HUES64 (cell line): ENCODE data around the gene ONECUT3.
A peak's percentile ranks its signal among the peaks of the same experiment; 100 is the strongest.

Experiments
- H3K27ac ChIP-seq: 2 replicates; pipeline ENCODE4 v1.7.0; 2013; ENCODE audit warnings: low read depth, low read length, inconsistent platforms
- H3K27me3 ChIP-seq: 2 replicates; pipeline ENCODE4 v1.6.1; 2013; ENCODE audit warnings: mild to moderate bottlenecking, low read length; ENCODE audit not compliant: insufficient read depth
- H3K36me3 ChIP-seq: 2 replicates; pipeline ENCODE4 v1.6.1; 2013; ENCODE audit warnings: mild to moderate bottlenecking, low read length; ENCODE audit not compliant: insufficient read depth
- H3K4me1 ChIP-seq: 2 replicates; pipeline ENCODE4 v1.6.1; 2013; ENCODE audit warnings: mild to moderate bottlenecking, low read length, moderate library complexity; ENCODE audit not compliant: insufficient read depth
- H3K4me3 ChIP-seq: 2 replicates; pipeline ENCODE4 v1.5.1; 2013; ENCODE audit warnings: mild to moderate bottlenecking, low read length, moderate library complexity
- H3K9ac ChIP-seq: 2 replicates; pipeline ENCODE4 v1.6.1; 2013; ENCODE audit warnings: mild to moderate bottlenecking, low read depth, low read length
- H3K9me3 ChIP-seq: 2 replicates; pipeline ENCODE4 v1.6.1; 2013; ENCODE audit warnings: low read depth, low read length; ENCODE audit not compliant: insufficient read depth
- WGBS: fragments of 150-250, 120-280 bp; methylation state at CpG from one replicate; pipeline ENCODE4 v1.1.7; 2013; ENCODE audit warnings: missing lambda C conversion rate; 5-methylcytosine and 5-hydroxymethylcytosine counted together

The ONECUT3 gene

DNA sequence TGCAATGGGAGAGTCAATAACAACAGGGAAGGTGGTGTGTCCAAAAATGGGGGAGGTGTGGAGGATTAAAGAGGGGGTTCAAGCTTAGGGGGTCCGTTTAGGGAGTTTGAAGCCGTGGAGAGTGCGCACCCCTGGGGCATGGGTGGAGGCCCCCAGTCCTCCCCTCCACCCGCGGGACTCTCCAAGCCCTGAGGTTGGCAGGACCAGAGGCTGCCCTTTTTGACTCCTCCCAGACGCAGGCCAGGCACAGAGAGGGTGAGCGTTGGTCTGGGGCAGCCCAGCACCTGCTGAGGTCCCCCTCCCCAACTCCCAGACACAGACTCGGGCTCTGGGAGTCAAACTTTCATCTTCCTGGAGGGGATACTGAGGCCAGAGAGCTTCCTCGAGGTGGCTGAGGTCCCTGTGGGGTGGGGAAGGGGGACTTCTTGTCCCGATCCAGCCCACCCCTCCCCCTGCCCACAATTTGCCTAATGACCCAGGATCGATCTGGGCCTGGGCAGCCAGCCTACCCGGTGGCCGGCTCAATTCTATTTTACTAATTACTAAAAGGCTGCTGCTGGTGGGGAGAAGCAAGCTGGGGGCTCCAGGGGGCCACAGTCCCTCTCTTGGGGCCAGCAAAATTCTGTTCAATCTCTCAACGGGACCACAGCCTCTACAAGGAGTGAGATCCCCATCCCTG lies 2.8 kb upstream of the ONECUT3 start:
- WGBS, result 14% methylated on average over 12 of the region's 14 CpGs
- Histone ChIP-seq H3K9me3 (no peaks in the 10 kb centered on the region), H3K9ac (no peak overlapping the region), H3K36me3 (no peaks in the 10 kb centered on the region), H3K4me3 (no peak overlapping the region), H3K27ac (no peak overlapping the region), H3K4me1 (peaks cover 11% of the 10 kb centered on the region; the same call in 1 of the 2 replicates), H3K27me3 (peaks cover 93% of the 10 kb centered on the region)

DNA sequence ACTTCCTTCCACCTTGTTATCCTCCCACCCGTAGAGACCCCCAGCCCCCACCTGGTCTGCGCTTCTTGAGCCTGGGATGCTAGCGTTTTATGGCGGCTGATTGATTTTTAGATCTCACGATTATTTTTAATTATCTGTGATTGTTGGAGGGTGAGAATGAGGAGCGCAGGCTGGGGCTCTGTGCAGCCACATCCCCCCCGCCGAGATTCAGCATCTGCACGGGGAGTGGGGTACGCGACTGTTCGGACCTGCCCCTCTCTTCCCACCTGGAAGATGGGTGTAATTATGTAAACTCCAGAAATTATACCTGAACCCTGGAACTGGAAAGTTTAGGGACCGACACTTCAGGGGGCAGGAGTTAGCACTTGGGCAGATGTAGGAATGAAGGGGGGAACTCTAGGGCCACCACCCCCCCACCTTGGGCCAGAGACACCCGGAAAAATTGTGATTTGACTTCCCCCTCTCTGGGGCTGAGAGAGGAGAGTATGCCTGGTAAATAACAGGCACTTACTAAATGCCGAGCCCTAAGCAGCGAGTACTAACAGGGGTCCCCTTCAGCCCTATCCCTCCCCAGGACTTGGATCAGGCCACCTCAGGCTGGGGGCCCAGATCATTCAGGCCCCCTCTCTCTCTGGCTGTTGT lies 1.8 kb upstream of the ONECUT3 start:
- H3K27ac ChIP-seq, result no peak overlapping the region
- H3K4me1 ChIP-seq, result peaks cover 10% of the 10 kb centered on the region; the same call in 1 of the 2 replicates
- H3K36me3 ChIP-seq, result no peaks in the 10 kb centered on the region
- peaks cover 98% of the 10 kb centered on the region for H3K27me3 ChIP-seq
- H3K4me3 ChIP-seq, result no peak overlapping the region
- no peak overlapping the region for H3K9ac ChIP-seq
- H3K9me3 ChIP-seq, result no peaks in the 10 kb centered on the region
- 28% methylated on average over 10 of the region's 16 CpGs for whole genome bisulfite sequencing

DNA sequence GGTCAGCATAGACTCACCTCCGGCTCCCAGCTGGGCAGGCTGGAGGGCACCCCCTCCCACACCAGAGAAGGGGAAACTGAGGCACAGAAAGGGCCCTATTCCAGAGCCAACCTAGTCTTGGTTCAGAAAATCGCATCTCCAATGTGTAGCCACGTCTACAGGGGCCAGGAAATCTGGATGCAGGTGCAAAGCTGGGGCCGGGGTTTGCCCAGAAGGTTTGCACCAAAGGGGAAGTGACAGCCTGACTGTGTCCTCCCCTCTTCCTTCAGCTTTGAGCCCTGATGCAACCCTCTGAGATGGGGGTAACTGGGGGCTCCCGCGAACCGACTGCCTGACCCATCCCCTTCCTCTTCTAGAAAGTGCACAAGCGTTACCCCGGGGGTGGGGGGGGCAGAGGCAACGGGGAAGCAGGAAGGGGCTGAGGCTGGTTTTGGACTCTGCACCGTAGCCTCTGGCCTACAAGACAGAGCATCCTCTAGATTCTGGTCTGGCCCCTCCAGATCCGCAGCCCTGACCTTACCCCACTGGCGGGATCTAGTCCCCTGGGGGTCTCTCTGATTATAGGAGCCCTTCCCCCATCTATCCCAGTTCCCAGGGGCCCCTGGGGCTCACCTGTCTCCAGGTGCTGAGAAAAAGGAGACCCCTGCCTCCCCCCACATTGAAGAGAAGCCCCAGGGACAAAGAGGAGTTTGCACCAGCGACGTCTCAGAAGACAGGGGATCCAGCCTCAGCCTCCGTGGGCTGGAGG lies 1.1 kb upstream of the ONECUT3 start:
- H3K9me3 ChIP-seq, result no peaks in the 10 kb centered on the region
- H3K27me3 ChIP-seq, result peaks cover 98% of the 10 kb centered on the region
- no peaks in the 10 kb centered on the region for H3K36me3 ChIP-seq
- no peak overlapping the region for H3K27ac ChIP-seq
- no peak overlapping the region for H3K4me3 ChIP-seq
- 14% methylated on average over 11 of the region's 16 CpGs for WGBS
- H3K4me1 ChIP-seq, result peaks cover 5% of the 10 kb centered on the region; the same call in 1 of the 2 replicates
- no peak overlapping the region for H3K9ac ChIP-seq

DNA sequence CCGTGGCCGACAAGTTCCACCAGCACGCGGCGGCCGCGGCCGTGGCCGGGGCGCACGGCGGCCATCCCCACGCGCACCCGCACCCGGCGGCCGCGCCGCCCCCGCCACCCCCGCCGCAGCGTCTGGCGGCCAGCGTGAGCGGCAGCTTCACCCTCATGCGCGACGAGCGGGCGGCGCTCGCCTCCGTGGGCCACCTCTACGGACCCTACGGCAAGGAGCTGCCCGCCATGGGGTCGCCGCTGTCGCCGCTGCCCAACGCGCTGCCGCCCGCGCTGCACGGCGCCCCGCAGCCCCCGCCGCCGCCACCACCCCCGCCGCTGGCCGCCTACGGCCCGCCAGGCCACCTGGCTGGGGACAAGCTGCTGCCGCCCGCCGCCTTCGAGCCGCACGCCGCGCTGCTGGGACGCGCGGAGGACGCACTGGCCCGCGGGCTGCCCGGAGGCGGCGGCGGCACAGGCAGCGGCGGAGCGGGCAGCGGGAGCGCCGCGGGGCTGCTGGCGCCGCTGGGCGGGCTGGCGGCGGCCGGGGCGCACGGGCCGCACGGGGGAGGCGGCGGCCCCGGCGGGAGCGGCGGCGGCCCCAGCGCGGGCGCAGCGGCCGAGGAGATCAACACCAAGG lies 821 bp downstream of the ONECUT3 start:
- 3% methylated on average over 105 of the region's 105 CpGs for WGBS
- Histone ChIP-seq H3K4me1 (no peaks in the 10 kb centered on the region), H3K27ac (no peak overlapping the region), H3K9me3 (no peaks in the 10 kb centered on the region), H3K36me3 (no peaks in the 10 kb centered on the region), H3K9ac (no peak overlapping the region), H3K4me3 (no peak overlapping the region), H3K27me3 (peaks cover 98% of the 10 kb centered on the region)

DNA sequence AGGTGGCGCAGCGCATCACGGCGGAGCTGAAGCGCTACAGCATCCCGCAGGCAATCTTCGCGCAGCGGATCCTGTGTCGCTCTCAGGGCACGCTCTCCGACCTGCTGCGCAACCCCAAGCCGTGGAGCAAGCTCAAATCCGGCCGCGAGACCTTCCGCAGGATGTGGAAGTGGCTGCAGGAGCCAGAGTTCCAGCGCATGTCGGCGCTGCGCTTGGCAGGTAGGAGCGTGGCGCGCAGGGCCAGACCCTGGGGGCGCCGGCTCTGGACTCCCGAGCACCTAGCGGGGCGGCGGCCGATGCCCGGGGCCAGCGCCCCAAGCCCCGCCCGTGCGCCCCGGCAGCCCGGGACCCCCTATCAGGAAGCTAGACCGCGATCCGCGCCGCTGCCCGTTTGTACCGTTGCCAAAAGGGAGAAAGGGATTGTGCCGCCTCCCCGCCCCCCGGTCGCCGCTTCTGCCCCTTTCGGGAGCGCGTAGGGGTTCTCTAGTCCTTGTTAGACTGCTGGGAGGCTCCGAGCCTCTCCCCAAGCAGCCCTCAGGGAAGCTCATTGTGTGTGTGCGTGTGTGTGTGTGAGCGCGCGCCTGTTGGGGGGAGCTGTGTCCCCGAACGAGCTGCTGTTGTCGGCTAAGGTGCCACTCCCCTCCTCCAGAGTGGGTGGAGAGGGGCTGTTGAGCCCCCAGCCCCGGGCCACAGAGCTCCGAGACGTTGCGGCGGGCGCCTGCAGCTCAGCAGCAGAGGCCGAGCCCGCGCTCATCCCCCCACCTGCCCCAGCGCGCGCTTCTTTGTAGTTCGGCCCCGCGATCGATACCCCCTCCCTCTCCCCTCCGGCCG lies 1.5 kb downstream of the ONECUT3 start:
- no peak overlapping the region for H3K9ac ChIP-seq
- WGBS, result 2% methylated on average over 80 of the region's 80 CpGs
- H3K27me3 ChIP-seq, result peaks cover 98% of the 10 kb centered on the region
- no peaks in the 10 kb centered on the region for H3K36me3 ChIP-seq
- no peaks in the 10 kb centered on the region for H3K9me3 ChIP-seq
- H3K4me1 ChIP-seq, result no peaks in the 10 kb centered on the region
- H3K27ac ChIP-seq, result no peak overlapping the region
- H3K4me3 ChIP-seq, result peak overlapping the region; percentile 29; the same call in 1 of the 2 replicates

DNA sequence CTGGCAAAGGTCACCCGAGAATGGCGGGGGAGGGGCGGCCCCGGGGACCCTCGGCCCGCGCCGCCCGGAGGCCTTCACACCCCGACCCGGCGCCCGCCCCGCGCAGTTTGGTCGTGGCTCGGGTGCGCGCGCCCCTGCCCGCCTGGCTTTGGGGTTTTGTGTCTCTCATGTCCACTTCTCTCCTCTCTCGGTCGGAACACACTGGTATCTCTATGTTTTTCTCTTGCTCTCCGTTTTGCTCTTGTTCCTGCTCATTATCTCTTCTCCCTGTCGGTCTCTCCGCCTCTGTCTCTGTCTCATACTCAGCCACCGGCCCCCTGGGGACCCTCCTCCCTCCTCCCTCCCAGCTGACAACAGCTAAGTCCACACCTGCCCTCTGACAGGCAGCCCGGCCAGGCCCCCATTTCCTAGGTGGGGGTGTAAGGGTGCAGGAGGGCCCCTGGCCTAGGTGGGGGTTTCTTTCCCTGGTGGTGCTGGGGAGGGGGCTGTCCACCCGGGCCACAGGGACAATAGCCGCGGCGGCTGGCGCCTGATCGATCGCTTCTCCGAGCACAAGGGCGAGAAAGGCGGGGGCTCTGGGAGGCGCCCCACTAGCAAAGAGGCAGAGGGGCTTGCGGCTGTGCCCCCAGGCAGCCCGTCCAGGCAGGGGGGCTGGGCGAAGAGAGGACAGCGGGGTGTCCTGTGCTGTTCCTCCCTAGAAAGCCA lies 2.3 kb downstream of the ONECUT3 start:
- H3K27me3 ChIP-seq, result peaks cover 98% of the 10 kb centered on the region
- no peak overlapping the region for H3K27ac ChIP-seq
- no peaks in the 10 kb centered on the region for H3K9me3 ChIP-seq
- 2% methylated on average over 43 of the region's 43 CpGs for WGBS
- H3K4me3 ChIP-seq, result peak overlapping the region; percentile 29; the same call in 1 of the 2 replicates
- no peaks in the 10 kb centered on the region for H3K4me1 ChIP-seq
- H3K9ac ChIP-seq, result no peak overlapping the region
- no peaks in the 10 kb centered on the region for H3K36me3 ChIP-seq

DNA sequence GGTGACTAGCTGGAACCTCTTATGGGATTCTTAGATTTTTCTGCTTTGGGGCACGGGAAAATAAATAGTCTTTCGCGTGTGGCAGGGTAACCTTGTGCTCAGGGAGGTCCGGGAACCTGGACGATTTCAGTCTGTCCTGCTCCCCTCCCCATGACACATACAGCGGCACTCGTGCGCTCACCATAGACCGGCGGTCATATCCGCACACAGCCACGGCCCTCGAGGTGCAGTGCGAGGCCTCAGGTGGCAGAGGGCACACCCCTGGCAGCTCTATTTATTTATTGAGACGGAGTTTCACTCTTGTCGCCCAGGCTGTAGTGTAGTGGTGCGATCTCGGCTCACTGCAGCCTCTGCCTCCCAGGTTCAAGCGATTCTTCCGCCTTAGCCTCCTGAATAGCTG lies 3.0 kb downstream of the ONECUT3 start:
- H3K27me3 ChIP-seq, result peaks cover 98% of the 10 kb centered on the region

DNA sequence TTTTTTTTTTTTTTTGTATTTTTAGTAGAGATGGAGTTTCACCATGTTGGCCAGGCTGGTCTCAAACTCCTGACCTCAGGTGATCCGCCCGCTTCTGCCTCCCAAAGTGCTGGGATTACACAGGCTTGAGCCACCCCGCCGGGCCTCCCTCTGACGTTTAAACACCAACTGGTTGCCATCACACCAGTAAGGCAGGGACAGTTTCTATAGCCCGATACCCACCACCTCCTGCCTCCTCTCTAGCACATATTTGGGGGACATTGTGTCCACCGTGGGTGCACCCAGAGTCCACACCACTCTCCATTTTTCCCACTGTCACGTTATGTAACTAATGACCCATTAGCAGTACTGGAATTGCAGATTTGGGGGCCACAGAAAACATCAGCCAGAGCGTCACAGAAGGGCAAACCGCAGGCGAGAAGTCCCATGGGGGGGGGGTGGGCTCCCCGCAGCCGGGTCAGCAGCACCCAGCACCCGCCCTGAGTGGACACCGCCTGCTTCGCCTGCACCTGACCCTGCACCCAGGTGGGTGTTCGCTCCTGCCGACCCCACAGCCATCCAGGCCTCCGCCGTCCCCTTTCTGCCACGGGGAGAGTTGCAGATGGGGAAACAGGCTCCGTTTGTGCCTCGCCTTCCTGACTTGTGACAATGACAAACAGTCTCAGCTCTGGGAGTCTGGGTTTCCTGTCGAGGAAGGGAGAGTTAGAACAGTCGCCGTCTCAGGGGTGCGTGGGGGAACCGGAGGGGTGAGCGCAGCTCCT lies 3.6 kb downstream of the ONECUT3 start:
- 10% methylated on average over 29 of the region's 29 CpGs for WGBS
- no peak overlapping the region for H3K27ac ChIP-seq
- no peaks in the 10 kb centered on the region for H3K36me3 ChIP-seq
- H3K4me1 ChIP-seq, result no peaks in the 10 kb centered on the region
- H3K9ac ChIP-seq, result no peak overlapping the region
- no peak overlapping the region for H3K4me3 ChIP-seq
- peaks cover 98% of the 10 kb centered on the region for H3K27me3 ChIP-seq
- H3K9me3 ChIP-seq, result no peaks in the 10 kb centered on the region

More for the DNA sequence above, 3.0 kb downstream of the ONECUT3 start:
- H3K9ac ChIP-seq, result no peak overlapping the region
- H3K27ac ChIP-seq, result no peak overlapping the region
- no peaks in the 10 kb centered on the region for H3K4me1 ChIP-seq
- H3K36me3 ChIP-seq, result no peaks in the 10 kb centered on the region
- H3K4me3 ChIP-seq, result no peak overlapping the region
- no peaks in the 10 kb centered on the region for H3K9me3 ChIP-seq
- 10% methylated on average over 20 of the region's 20 CpGs for WGBS

DNA sequence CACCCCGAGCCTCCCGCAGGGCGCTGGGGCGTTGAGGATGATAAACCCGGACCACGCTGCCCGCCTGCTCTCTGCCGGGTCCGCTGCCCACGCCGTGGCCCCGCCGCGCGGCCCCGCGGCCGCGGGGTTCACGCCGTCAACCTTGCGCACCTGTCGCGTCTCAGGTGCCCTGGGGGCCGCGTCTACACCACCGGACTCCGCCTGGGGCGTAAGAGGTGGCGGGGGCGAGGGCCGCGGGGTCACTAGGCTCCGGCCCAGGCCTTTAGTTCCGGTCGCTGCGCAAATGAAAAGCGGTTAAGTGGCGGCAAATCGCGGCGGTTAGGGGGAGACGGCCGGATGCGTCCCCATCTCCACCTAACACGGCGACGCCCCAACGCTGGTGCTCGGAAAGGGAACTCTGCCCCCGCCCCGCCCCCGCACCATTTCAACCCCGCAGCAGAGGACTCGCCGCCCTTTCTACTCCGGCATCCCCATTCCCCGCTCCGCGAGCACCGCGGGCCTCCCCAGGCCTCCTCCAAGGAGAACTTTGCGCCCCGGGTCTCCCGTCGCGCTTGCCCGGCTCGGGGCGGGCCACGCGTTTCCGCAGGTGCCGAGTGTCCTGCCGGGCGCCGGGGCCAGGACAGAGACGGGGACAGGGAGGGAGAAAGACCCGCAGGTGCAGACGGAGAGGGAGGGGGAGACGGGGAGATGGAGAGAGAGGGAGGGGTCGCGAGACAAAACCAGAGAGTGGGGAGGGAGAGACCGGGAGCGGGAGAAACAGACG lies 4.3 kb downstream of the ONECUT3 start:
- Histone ChIP-seq H3K27ac (no peak overlapping the region), H3K4me3 (no peak overlapping the region), H3K4me1 (no peaks in the 10 kb centered on the region), H3K27me3 (peaks cover 98% of the 10 kb centered on the region), H3K36me3 (no peaks in the 10 kb centered on the region), H3K9ac (no peak overlapping the region), H3K9me3 (no peaks in the 10 kb centered on the region)
- WGBS, result 3% methylated on average over 86 of the region's 86 CpGs
